ENCODE measurements around the gene LGALS1. TPM values are rescaled to one million over a fixed set of nuclear protein-coding genes. Genes with fewer than 3 reads are reported as not detected.
"Not testable (repeated sequence)": the region's sequence is repeated elsewhere in the genome, so short reads cannot be mapped to it uniquely, and the experiment has no call there.

The LGALS1 gene
- total RNA-seq, 1 donor from 2014 or later, result 1,436 TPM

DNA sequence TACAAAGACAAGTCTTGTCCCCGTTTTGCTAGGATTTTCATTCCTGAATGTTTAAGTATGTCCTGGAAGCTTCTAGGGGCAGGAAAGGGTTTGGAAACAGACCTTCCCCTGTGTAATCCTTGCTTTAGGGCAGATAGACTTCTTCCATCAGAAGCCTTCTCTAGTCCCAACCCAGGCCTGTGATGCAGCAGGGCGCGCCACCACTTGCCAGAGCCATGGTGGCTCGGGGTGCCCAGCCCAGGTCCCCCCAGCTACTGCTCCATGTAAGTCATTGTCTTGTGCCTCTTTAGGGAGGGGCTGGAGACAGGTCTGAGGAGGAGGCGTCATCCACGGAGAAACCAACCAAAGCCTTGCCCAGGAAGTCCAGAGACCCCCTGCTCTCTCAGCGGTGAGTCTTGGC, 15.0 kb downstream of the LGALS1 start:
- no peak for DNase-seq

- no peak for DNase-seq
Measured at GRCh38 chr22:37690901-37691504, 15.6 kb downstream of the LGALS1 start.

GRCh38 chr22:37692627-37693285, 17.3 kb downstream of the LGALS1 start:
- no peak for DNase-seq

DNA sequence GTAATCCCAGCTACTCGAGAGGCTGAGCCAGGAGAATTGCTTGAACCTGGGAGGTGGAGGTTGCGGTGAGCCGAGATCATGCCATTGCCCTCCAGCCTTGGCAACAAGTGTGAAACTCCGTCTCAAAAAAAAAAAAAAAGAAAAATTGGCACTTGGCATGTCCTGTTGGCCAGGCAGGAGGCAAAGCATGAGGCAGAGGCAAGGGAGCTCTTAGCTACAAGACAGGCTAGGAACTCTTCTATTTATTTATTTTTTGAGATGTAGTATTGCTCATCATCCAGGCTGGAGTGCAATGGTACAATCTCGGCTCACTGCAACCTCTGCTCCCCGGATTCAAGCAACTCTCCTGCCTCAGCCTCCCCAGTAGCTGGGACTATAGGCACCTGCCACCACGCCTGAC, 18.7 kb downstream of the LGALS1 start:
- not testable (repeated sequence) for DNase-seq

- DNase-seq, result not testable (repeated sequence)
Measured at GRCh38 chr22:37696260-37696656, 20.8 kb downstream of the LGALS1 start.

GRCh38 chr22:37696657-37697537, 21.5 kb downstream of the LGALS1 start, which contains the start of gene TRIOBP:
Gene TRIOBP (plus strand): TSS chr22:37697048. CDS start chr22:37701366, 4,318 bp downstream.
- DNase-seq, result peak; percentile 98

DNA sequence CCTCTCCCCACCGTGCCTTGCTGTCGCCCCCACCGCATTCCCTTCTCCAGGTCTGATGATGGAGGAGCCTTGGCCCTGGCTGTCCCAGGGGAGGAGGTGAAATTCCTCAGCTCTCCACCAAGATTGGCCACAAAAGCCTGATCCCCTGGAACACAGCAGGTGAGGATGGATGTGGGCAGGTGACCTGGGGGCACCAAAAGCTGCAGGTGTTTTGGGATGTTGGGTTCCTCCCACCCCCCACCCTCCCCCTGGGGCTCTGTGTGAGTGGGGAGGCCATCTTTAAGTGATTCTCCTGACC, 22.1 kb downstream of the LGALS1 start:
- no peak for DNase-seq

GRCh38 chr22:37701141-37701786, 25.8 kb downstream of the LGALS1 start:
- DNase-seq, result no peak

DNA sequence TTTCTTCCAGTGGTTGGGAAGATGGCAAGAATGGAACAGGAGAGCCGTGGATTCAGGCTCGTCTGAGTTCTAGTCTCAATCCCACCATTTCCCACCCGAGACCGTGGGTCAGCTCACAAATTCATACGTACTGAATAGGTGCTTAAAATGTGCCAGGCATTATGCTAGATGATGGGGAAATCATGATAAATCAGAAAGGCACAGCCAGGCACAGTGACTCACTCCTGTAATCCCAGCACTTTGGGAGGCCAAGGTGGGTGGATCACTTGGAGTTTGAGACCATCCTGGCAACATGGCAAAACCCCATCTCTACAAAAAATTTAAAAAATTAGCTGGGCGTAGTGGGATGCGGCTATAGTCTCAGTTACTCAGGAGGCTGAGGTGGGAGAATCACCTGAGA, 28.5 kb downstream of the LGALS1 start:
- no peak for DNase-seq

- no peak for DNase-seq
Measured at GRCh38 chr22:37704645-37705044, 29.2 kb downstream of the LGALS1 start.

- no peak for DNase-seq
Measured at GRCh38 chr22:37705205-37705604, 29.8 kb downstream of the LGALS1 start.

DNA sequence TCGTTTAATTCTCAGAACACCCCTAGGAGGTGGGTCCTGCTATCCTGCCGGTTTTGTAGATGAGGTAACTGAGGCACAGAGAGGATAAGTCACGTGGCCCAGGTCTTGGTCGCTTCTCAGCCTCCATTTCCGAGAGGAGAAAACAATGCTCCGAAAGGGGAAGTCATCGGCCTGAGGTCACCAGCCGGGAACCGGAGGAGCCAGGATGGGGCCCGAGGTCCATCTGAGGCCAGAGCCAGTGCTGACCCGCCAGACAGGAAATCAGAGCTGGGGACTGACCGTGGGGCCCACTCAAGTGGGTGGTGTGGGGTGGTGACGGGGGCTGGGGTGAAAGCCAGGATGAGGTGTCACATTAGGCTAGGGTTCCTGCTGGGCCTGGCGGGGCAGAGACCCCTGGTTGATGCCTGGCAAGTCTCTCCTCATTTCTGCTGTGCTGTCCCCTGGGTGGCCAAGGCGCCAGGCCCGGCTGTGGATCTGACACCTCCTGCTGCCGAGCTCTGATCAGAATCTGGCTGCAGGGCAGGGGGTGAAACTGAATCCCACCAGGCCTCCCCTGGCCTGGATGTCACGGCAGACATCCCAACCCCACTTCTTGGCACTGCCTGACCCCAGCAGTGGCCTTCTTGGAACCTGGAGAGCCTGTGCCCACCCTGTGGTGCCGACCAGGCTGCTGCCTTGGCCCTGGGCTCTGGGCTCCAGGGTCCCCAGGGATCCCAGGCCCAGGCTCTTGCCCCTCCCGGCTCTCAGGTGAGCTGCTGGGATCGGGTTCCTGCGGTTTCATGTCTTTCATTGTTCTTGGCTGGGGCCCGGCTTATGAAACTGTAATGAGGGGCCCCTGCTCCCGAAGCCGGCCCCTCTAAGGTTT, 33.4 kb downstream of the LGALS1 start:
- no peak for DNase-seq

DNA sequence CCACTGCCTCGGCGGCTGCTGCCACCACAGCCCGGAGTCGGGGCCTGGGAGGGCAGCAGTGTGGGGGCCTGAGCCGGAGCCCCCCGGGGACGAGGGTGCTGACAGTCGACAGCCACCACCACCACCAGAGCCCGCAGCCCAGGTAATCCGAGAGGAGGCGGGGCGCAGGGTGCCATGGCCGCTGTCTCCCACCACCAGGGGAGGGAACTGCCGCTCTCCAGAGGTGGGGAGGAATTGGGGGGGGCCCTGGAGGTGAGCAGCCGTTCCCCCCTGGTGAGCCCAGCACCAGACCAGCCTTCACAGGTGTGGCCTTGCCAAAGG, 34.0 kb downstream of the LGALS1 start:
- DNase-seq, result no peak

- no peak for DNase-seq
Measured at GRCh38 chr22:37710675-37711074, 35.2 kb downstream of the LGALS1 start.

DNA sequence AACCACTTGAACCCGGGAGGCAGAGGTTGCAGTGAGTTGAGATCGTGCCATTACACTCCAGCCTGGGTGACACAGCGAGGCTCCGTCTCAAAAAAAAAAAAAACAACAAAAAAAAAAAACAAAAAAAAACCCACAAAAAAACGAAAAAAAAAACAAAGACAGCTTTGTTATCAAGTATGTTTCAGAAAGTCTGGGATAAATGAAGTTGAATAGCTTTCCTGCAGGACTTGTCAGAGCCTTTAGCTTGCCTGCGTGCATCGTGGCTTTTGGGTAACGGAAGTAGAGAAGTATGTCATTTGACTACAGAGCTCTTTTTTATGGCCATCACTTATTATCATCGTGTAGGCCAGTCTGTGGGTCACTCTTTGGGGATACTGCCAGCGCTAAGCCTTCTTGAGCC, 36.1 kb downstream of the LGALS1 start:
- no peak for DNase-seq

- DNase-seq, result no peak
Measured at GRCh38 chr22:37713761-37714160, 38.3 kb downstream of the LGALS1 start.

GRCh38 chr22:37714634-37715033, 39.2 kb downstream of the LGALS1 start:
- no peak for DNase-seq

- no peak for DNase-seq
Measured at GRCh38 chr22:37715760-37716159, 40.3 kb downstream of the LGALS1 start.

DNA sequence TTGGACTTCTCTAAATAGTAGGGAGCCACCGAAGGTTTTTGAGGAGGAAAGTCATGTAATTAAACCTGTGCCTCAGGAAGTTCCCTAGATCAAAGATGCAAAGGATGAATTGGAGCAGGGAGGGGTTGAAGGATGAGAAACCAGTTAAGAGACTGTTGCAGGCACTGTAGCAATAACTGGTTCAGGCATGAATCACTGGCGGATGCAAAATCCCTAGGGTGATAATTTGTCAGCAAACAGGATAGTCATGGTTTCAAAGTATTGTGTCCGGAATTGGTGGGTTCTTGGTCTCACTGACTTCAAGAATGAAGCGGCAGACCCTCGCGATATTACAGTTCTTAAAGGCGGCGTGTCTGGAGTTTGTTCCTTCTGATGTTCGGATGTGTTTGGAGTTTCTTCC, 41.3 kb downstream of the LGALS1 start:
- DNase-seq, result no peak

- DNase-seq, result not testable (repeated sequence)
Measured at GRCh38 chr22:37717235-37717634, 41.8 kb downstream of the LGALS1 start.

DNA sequence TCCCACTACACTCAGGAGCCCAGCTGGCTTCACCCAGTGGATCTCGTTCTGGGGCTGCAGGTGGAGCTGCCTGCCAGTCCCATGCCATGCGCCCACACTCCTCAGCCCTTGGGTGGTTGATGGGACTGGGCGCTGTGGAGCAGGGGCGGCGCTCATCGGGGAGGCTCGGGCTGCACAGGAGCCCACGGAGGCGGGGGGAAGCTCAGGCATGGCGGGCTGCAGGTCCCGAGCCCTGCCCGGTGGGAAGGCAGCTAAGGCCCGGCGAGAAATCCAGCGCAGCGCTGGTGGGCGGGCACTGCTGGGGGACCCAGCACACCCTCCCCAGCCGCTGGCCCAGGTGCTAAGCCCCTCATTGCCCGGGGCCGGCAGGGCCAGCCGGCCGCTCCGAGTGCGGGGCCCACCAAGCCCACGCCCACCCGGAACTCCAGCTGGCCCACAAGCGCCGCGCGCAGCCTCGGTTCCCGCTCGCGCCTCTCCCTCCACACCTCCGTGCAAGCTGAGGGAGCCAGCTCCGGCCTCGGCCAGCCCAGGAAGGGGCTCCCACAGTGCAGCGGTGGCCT, 42.4 kb downstream of the LGALS1 start:
- not testable (repeated sequence) for DNase-seq
